Measurements from ENCODE around the gene ADGRG6.

DNA sequence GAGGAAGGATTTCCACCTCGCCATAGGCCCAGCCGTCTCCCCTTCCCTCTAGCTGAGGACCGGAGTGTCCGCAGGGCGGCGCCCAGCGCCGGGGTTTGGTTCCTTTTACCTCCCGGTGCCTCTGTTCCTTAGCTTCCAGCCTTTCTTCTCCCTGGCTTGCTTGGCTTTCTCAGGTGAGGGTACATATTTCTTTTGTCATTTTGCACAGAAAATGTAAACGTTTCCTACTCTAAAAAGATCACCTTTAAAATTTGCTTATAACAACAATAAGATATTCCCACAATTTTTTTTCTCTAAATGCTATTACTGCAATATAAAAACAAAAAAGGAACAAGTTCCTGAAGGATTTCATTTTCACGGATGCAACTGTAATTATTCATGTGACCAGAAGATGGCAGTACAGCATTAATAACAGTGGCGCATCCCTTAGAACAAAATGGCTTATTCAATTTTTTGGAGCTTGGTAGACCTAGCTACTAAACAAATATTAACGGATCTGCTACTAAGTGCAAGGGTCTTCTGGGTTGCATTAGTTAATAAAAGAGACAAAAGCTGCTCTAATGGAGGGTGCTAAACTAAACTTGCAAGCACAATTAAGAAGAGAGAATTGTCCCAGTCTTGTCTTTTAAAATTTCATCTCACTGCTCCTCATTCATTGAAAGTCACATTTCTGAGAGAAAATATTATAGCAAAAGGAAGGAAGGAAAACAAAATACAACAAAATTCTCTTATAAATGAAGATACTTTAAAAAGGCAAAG is 172.9 kb downstream of the ADGRG6 start:
- TF ChIP-seq, protein P1, sequence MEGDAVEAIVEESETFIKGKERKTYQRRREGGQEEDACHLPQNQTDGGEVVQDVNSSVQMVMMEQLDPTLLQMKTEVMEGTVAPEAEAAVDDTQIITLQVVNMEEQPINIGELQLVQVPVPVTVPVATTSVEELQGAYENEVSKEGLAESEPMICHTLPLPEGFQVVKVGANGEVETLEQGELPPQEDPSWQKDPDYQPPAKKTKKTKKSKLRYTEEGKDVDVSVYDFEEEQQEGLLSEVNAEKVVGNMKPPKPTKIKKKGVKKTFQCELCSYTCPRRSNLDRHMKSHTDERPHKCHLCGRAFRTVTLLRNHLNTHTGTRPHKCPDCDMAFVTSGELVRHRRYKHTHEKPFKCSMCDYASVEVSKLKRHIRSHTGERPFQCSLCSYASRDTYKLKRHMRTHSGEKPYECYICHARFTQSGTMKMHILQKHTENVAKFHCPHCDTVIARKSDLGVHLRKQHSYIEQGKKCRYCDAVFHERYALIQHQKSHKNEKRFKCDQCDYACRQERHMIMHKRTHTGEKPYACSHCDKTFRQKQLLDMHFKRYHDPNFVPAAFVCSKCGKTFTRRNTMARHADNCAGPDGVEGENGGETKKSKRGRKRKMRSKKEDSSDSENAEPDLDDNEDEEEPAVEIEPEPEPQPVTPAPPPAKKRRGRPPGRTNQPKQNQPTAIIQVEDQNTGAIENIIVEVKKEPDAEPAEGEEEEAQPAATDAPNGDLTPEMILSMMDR (IDR thresholded peaks at IDR 0.05): peak; percentile 74
- no peak for TF ChIP-seq ZNF263 (CRISPR knock-in tag; IDR thresholded peaks at IDR 0.05; ENCODE audit: low read depth)
